ENCODE measurements around the gene CYP46A1.

Gene CYP46A1

GRCh38 chr14:99752486-99753121, 68.5 kb downstream of the CYP46A1 start:
- DNase-seq (ENCODE audit: insufficient read length, low spot score) (no peak), FAIRE-seq (no peak)
- TF ChIP-seq CTCF (IDR thresholded peaks at IDR 0.05; ENCODE audit: insufficient read depth, missing control alignments): no peak

GRCh38 chr14:99753225-99754140, 69.4 kb downstream of the CYP46A1 start:
- no peak for DNase-seq (ENCODE audit: insufficient read length, low spot score)
- FAIRE-seq: no peak

GRCh38 chr14:99754141-99755067, 70.3 kb downstream of the CYP46A1 start:
- no peak for FAIRE-seq
- no peak for TF ChIP-seq CTCF (IDR thresholded peaks at IDR 0.05; ENCODE audit: insufficient read depth, missing control alignments)
- DNase-seq (ENCODE audit: insufficient read length, low spot score): peak; percentile 71

More at GRCh38 chr14:99753225-99754140, 69.4 kb downstream of the CYP46A1 start:
- TF ChIP-seq CTCF (IDR thresholded peaks at IDR 0.05; ENCODE audit: insufficient read depth, missing control alignments): no peak

GRCh38 chr14:99755068-99755405, 70.9 kb downstream of the CYP46A1 start:
- TF ChIP-seq CTCF (IDR thresholded peaks at IDR 0.05; ENCODE audit: insufficient read depth, missing control alignments): no peak
- no peak for FAIRE-seq
- no peak for DNase-seq (ENCODE audit: insufficient read length, low spot score)

- FAIRE-seq: no peak
- no peak for TF ChIP-seq CTCF (IDR thresholded peaks at IDR 0.05; ENCODE audit: insufficient read depth, missing control alignments)
- no peak for DNase-seq (ENCODE audit: insufficient read length, low spot score)
Measured at GRCh38 chr14:99755629-99756603, 71.8 kb downstream of the CYP46A1 start.

GRCh38 chr14:99756796-99757195, 72.7 kb downstream of the CYP46A1 start:
- FAIRE-seq: no peak
- TF ChIP-seq CTCF (IDR thresholded peaks at IDR 0.05; ENCODE audit: insufficient read depth, missing control alignments): no peak
- DNase-seq (ENCODE audit: insufficient read length, low spot score): no peak

Measured in D721Med (cell line).